HepG2 (cell line): ENCODE data around the gene SSH3. TPM values are rescaled to one million over a fixed set of nuclear protein-coding genes. Genes with fewer than 3 reads are reported as not detected.

Experiments
- ARHGAP35 ChIP-seq: sonication (generic); formaldehyde crosslinking; IDR thresholded peaks from 2 replicates; pipeline ENCODE4 v1.9.0; 2022; ENCODE audit warnings: mild to moderate bottlenecking, inconsistent platforms, moderate library complexity, missing genetic modification reagents, borderline replicate concordance
- CSRNP2 ChIP-seq: sonication (generic); formaldehyde crosslinking; conservative IDR thresholded peaks from 2 replicates; pipeline ENCODE4 v1.8.0; 2022; ENCODE audit warnings: low read depth, missing genetic modification reagents
- EEA1 ChIP-seq: sonication (generic); formaldehyde crosslinking; IDR thresholded peaks from 2 replicates; pipeline ENCODE4 v1.5.1; 2020; ENCODE audit warnings: mild to moderate bottlenecking, missing genetic modification reagents, borderline replicate concordance
- FOXC1 ChIP-seq: sonication (generic); formaldehyde crosslinking; IDR thresholded peaks from 2 replicates; pipeline ENCODE4 v1.8.0; 2022; ENCODE audit warnings: mild to moderate bottlenecking, missing genetic modification reagents, borderline replicate concordance
- GATA4 ChIP-seq: sonication (generic); IDR thresholded peaks from 2 replicates; pipeline ENCODE4 v1.6.1; 2016; ENCODE audit warnings: antibody characterized with exemption, low read depth, borderline replicate concordance
- GLI4 ChIP-seq: sonication (generic); formaldehyde crosslinking; IDR thresholded peaks from 2 replicates; pipeline ENCODE4 v1.5.1; 2020; ENCODE audit warnings: missing genetic modification reagents, mild to moderate bottlenecking, moderate library complexity, borderline replicate concordance
- GLMP ChIP-seq: sonication (generic); formaldehyde crosslinking; IDR thresholded peaks from 2 replicates; pipeline ENCODE4 v1.9.0; 2021; ENCODE audit warnings: missing genetic modification reagents, mild to moderate bottlenecking, borderline replicate concordance
- GZF1 ChIP-seq: sonication (generic); formaldehyde crosslinking; IDR thresholded peaks from 2 replicates; pipeline ENCODE4 v1.5.1; 2020; ENCODE audit warnings: mild to moderate bottlenecking, missing genetic modification reagents
- HHEX ChIP-seq: IDR thresholded peaks from 2 replicates; pipeline ENCODE4 v1.6.1; 2016; ENCODE audit warnings: control low read depth
- MAF1 ChIP-seq: sonication (generic); formaldehyde crosslinking; IDR thresholded peaks from 2 replicates; pipeline ENCODE4 v1.5.0; 2020; ENCODE audit warnings: missing genetic modification reagents, borderline replicate concordance
- NBN ChIP-seq: fragments of 450-650 bp; conservative IDR thresholded peaks from 2 replicates; pipeline ENCODE4 v1.6.1; 2017
- POLR2AphosphoS5 ChIP-seq: IDR thresholded peaks from 2 replicates; pipeline ENCODE4 v1.6.1; 2012; ENCODE audit warnings: low read depth, low read length
- SATB2 ChIP-seq: sonication (generic); formaldehyde crosslinking; IDR thresholded peaks from 2 replicates; pipeline ENCODE4 v1.5.0; 2020; ENCODE audit warnings: missing genetic modification reagents
- ZFP36 ChIP-seq: fragments of 150-350 bp; IDR thresholded peaks from 2 replicates; pipeline ENCODE4 v1.6.1; 2018; ENCODE audit warnings: borderline replicate concordance, low read length, low read depth; ENCODE audit not compliant: partially characterized antibody
- ZFX ChIP-seq: sonication (generic); formaldehyde crosslinking; IDR thresholded peaks from 2 replicates; pipeline ENCODE4 v1.4.0; 2020; ENCODE audit warnings: mild to moderate bottlenecking, low read depth, missing genetic modification reagents, moderate library complexity
- ZIK1 ChIP-seq: sonication (generic); formaldehyde crosslinking; IDR thresholded peaks from 2 replicates; pipeline ENCODE4 v1.5.0; 2020; ENCODE audit warnings: mild to moderate bottlenecking, low read depth, missing genetic modification reagents, borderline replicate concordance
- ZNF24 ChIP-seq: fragments of 450-650 bp; IDR thresholded peaks from 2 replicates; pipeline ENCODE4 v1.6.1; 2017; ENCODE audit warnings: antibody characterized with exemption, mild to moderate bottlenecking
- ZNF563 ChIP-seq: sonication (generic); formaldehyde crosslinking; IDR thresholded peaks from 2 replicates; pipeline ENCODE4 v1.8.0; 2022; ENCODE audit warnings: mild to moderate bottlenecking, moderate library complexity, missing genetic modification reagents
- ZNF746 ChIP-seq: sonication (generic); formaldehyde crosslinking; IDR thresholded peaks from 2 replicates; pipeline ENCODE4 v1.8.0; 2022; ENCODE audit warnings: mild to moderate bottlenecking, missing genetic modification reagents
- ZNF781 ChIP-seq: sonication (generic); formaldehyde crosslinking; IDR thresholded peaks from 2 replicates; pipeline ENCODE4 v1.5.1; 2020; ENCODE audit warnings: borderline replicate concordance, mild to moderate bottlenecking, missing genetic modification reagents; ENCODE audit errors: not compliant biosample characterization
- ZNF841 ChIP-seq: sonication (generic); formaldehyde crosslinking; IDR thresholded peaks from 2 replicates; pipeline ENCODE4 v1.8.1; 2023; ENCODE audit warnings: missing genetic modification reagents, borderline replicate concordance
- polyA plus RNA-seq, 8 experiments: library from polyadenylated mRNA; depleted of rRNA in 3 of 8; stranded (reverse) in 7 of 8; unstranded in 1 of 8; fragments of >200 nt; fragmentation: Illumina TruSeq in 4 of 8; extraction: Trizol in 4 of 8; gene quantifications; 2 replicates each; pipeline versions ENCODE4 v1.2.1 to v1.2.3, GENCODE V29; 2011 to 2016; ENCODE audit warnings: low read depth in 4 of 8, missing spikeins in 1 of 8, mixed read lengths in 1 of 8; ENCODE audit not compliant: insufficient read depth in 1 of 8
- total RNA-seq, 5 experiments: library from RNA; depleted of rRNA; stranded (reverse); fragments of >200 nt; fragmentation: Illumina TruSeq; extraction: Trizol; gene quantifications; 2 replicates each; pipeline ENCODE4 v1.2.3, GENCODE V29; 2016; ENCODE audit warnings: low read depth in 1 of 5
- TF ChIP-seq, protein P1 (sequence below): sonication (generic); formaldehyde crosslinking; IDR thresholded peaks from 2 replicates; pipeline ENCODE4 v1.4.0; 2020; ENCODE audit warnings: missing genetic modification reagents, borderline replicate concordance

The SSH3 gene
- total and polyA plus RNA-seq, 2 of the 13 experiments (the other 11 are each of a cell fraction or from before 2014, with no cell fraction given) = 12.4 to 18.8 TPM

GRCh38 chr11:67354075-67355022, 51.0 kb downstream of the SSH3 start (continued):
- TF ChIP-seq CSRNP2 (CRISPR knock-in tag) (no peak), HHEX (CRISPR knock-in tag) (no peak), ZFP36 (peak; percentile 99), ZIK1 (CRISPR knock-in tag) (peak; percentile 86), ZNF781 (CRISPR knock-in tag) (no peak), ZNF563 (0 out of 2 replicates have a peak, but pooled peaks have one; percentile 90), GLI4 (CRISPR knock-in tag) (no peak), GZF1 (CRISPR knock-in tag) (no peak), EEA1 (CRISPR knock-in tag) (0 out of 2 replicates have a peak, but pooled peaks have one; percentile 48), MAF1 (CRISPR knock-in tag) (no peak), ZNF24 (no peak), ZNF841 (CRISPR knock-in tag) (no peak), ZNF746 (CRISPR knock-in tag) (0 out of 2 replicates have a peak, but pooled peaks have one; percentile 49), POLR2AphosphoS5 (peak; percentile 26; the same call in 1 of the 2 replicates), NBN (no peak), GLMP (CRISPR knock-in tag) (no peak), GATA4 (peak; percentile 16; the same call in 1 of the 2 replicates), SATB2 (no peak), ZFX (peak; percentile 60), ARHGAP35 (CRISPR knock-in tag) (no peak), FOXC1 (CRISPR knock-in tag) (no peak)
- TF ChIP-seq, protein P1, sequence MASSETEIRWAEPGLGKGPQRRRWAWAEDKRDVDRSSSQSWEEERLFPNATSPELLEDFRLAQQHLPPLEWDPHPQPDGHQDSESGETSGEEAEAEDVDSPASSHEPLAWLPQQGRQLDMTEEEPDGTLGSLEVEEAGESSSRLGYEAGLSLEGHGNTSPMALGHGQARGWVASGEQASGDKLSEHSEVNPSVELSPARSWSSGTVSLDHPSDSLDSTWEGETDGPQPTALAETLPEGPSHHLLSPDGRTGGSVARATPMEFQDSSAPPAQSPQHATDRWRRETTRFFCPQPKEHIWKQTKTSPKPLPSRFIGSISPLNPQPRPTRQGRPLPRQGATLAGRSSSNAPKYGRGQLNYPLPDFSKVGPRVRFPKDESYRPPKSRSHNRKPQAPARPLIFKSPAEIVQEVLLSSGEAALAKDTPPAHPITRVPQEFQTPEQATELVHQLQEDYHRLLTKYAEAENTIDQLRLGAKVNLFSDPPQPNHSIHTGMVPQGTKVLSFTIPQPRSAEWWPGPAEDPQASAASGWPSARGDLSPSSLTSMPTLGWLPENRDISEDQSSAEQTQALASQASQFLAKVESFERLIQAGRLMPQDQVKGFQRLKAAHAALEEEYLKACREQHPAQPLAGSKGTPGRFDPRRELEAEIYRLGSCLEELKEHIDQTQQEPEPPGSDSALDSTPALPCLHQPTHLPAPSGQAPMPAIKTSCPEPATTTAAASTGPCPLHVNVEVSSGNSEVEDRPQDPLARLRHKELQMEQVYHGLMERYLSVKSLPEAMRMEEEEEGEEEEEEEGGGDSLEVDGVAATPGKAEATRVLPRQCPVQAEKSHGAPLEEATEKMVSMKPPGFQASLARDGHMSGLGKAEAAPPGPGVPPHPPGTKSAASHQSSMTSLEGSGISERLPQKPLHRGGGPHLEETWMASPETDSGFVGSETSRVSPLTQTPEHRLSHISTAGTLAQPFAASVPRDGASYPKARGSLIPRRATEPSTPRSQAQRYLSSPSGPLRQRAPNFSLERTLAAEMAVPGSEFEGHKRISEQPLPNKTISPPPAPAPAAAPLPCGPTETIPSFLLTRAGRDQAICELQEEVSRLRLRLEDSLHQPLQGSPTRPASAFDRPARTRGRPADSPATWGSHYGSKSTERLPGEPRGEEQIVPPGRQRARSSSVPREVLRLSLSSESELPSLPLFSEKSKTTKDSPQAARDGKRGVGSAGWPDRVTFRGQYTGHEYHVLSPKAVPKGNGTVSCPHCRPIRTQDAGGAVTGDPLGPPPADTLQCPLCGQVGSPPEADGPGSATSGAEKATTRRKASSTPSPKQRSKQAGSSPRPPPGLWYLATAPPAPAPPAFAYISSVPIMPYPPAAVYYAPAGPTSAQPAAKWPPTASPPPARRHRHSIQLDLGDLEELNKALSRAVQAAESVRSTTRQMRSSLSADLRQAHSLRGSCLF (CRISPR knock-in tag) = no peak
